Motor neuron (in vitro differentiated cells): ENCODE results near the gene PPP4R4. TPM values are rescaled to one million over a fixed set of nuclear protein-coding genes. Genes with fewer than 3 reads are reported as not detected.

Experiments used
- ATAC-seq, 8 experiments: fragments of 200-7000 bp; cut with Tn5 transposase; replicated peaks in 6 of 8; 2 replicates each; pipeline ENCODE4 v1.8.0; 2021; ENCODE audit warnings: mild to moderate bottlenecking in 8 of 8, moderate library complexity in 8 of 8
- H3K27ac ChIP-seq, 2 donors: fragments of 250-450 bp; sonication (Bioruptor Pico); 2 replicates each; pipeline ENCODE4 v1.9.0; 2021; ENCODE audit warnings: antibody characterized with exemption in 2 of 2, mild to moderate bottlenecking in 2 of 2, moderate library complexity in 1 of 2
- H3K4me1 ChIP-seq, 2 donors: fragments of 250-450 bp; sonication (Bioruptor Pico); replicated peaks in 1 of 2; 2 replicates each; pipeline ENCODE4 v1.6.1; 2021; ENCODE audit warnings: antibody characterized with exemption in 2 of 2, mild to moderate bottlenecking in 2 of 2, moderate library complexity in 1 of 2
- H3K4me3 ChIP-seq, 5 donors: fragments of 250-450 bp; sonication (Bioruptor Pico); 2 replicates each; pipeline ENCODE4 v1.9.0; 2021; ENCODE audit warnings: antibody characterized with exemption in 5 of 5, mild to moderate bottlenecking in 5 of 5, moderate library complexity in 4 of 5
- WGBS, 10 experiments: fragments of 450-650 bp; shearing (Covaris generic); methylation state at CpG; one replicate each; pipeline ENCODE4 v1.0.0; 2022; 5-methylcytosine and 5-hydroxymethylcytosine counted together
- in situ Hi-C, 9 experiments: fragments of 400-800 bp; cut with MboI; loops; one replicate each; pipeline ENCODE4 v1.15.0; 2021; ENCODE audit warnings: low sequenced_read_pairs in 9 of 9, low pct_unique_long_range_greater_than_20kb in 2 of 9; ENCODE audit not compliant: unreplicated experiment in 9 of 9
- total RNA-seq, 8 experiments: library from RNA; unstranded; fragments of 300-600 nt; gene quantifications; 2 replicates each; pipeline versions ENCODE4 v1.2.3 to v1.2.4, GENCODE V29; 2022

The PPP4R4 gene
- 10 to 100 TPM in 2 of 8 experiments, 1 to 10 TPM in 6; 2.1 to 13.8 (median 7.7) TPM for total RNA-seq

DNA sequence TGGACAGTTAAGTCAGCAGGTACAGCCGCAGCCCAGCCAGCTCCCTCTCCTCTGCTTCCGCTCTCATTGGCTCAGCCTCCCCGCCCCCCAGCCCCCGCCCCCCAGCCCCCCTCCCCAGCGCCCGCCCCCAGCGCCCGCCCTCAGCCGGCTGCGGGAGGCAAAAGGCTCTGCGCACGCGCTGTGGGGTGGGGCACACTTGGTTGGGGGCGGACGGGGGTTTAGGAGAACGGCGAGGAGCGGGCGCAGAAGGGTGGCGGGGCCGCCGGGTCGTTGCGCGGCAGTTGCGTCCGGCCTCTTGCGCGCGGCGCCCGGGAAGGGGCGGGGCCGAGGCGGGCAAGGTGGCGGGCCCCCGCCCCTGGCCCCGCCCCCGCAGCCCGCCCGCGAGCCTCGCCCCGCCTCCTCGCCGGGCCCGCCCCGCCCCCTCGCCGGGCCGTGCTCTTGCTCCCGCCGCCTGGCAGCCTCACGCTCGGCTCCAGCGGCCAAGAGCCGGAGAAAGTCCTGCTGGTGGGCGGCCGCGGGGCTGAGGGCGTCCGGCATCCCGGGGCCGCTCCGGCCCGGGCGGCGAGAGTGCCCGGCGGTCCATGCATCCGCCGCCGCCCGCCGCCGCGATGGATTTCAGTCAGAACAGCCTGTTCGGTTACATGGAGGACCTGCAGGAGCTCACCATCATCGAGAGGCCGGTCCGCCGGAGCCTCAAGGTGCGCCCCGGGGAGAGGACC lies at the start of gene PPP4R4:
Gene PPP4R4 (plus strand): TSS at position 438 of the 719 bp plus-strand sequence. CDS start 144 bp downstream, at position 582.
- H3K27ac ChIP-seq, result peak within 1 kb of the TSS; percentile 40 to 42
- peaks cover 7 to 30% of the 10 kb centered on the region in 2 donors for H3K4me1 ChIP-seq
- in situ Hi-C loops, result no loop called here
- peak; percentile 77 to 92 (median 86) for ATAC-seq
- 0% methylated on average over 9 of the region's 84 CpGs; no CpG with 5 or more reads in 9 of the 10 experiments for WGBS, 10 experiments
- peak within 1 kb of the TSS; percentile 73 to 100 (median 79) for H3K4me3 ChIP-seq

GRCh38 chr14:94124582-94125377 lies 49.3 kb upstream of the PPP4R4 start:
- ATAC-seq, result no peak
- in situ Hi-C loops, result loop anchor here in 1 of 9 experiments (25.0 kb wide), 1 partner anchor 187 kb away; the partner anchor contains the start of gene FAM181A
- Histone ChIP-seq H3K4me3 (no peak overlapping the region), H3K27ac (no peak overlapping the region), H3K4me1 (peaks cover 5 to 9% of the 10 kb centered on the region in 2 donors)
- 57 to 100% (median 82%) methylated on average over 1 to 6 of the region's 9 CpGs; no CpG with 5 or more reads in 1 of the 10 experiments for WGBS, 10 experiments

GRCh38 chr14:94125659-94126418 lies 48.3 kb upstream of the PPP4R4 start:
- Histone ChIP-seq H3K4me3 (no peak overlapping the region), H3K27ac (no peak overlapping the region), H3K4me1 (peaks cover 11 to 12% of the 10 kb centered on the region in 2 donors)
- in situ Hi-C loops, result loop anchor here in 1 of 9 experiments (25.0 kb wide), 1 partner anchor 189 kb away; the partner anchor contains the start of gene FAM181A
- ATAC-seq, result no peak
- WGBS, 10 experiments, result 66 to 100% (median 90%) methylated on average over 1 to 3 of the region's 6 CpGs; no CpG with 5 or more reads in 2 of the 10 experiments

DNA sequence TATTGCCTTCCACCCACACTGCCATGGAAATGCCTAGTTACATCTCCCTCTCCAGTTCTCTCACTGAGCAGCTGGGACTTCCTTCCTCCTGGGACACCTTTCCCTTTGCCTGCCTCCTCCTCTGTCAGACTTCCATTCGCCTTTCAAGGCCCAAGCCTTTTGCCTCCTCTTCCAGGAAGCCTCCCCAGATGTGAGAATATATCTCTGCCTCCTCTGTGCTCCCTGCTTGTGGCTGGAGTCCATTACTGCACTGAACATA lies 47.8 kb upstream of the PPP4R4 start:
- Histone ChIP-seq H3K27ac (no peak overlapping the region), H3K4me3 (no peak overlapping the region), H3K4me1 (peaks cover 11 to 12% of the 10 kb centered on the region in 2 donors)
- WGBS, 10 experiments, result 40 to 100% (median 87%) methylated on average over 1 of the region's 1 CpG; no CpG with 5 or more reads in 2 of the 10 experiments
- ATAC-seq, result no peak
- in situ Hi-C loops, result loop anchor here in 1 of 9 experiments (25.0 kb wide), 1 partner anchor 189 kb away; the partner anchor contains the start of gene FAM181A

GRCh38 chr14:94126800-94127199 lies 47.3 kb upstream of the PPP4R4 start:
- no peak for ATAC-seq
- Histone ChIP-seq H3K4me3 (no peak overlapping the region), H3K4me1 (peaks cover 11 to 12% of the 10 kb centered on the region in 2 donors), H3K27ac (no peak overlapping the region)
- in situ Hi-C loops, result loop anchor here in 1 of 9 experiments (25.0 kb wide), 1 partner anchor 189 kb away; the partner anchor contains the start of gene FAM181A
- 63 to 92% (median 74%) methylated on average over 2 to 4 of the region's 5 CpGs; no CpG with 5 or more reads in 4 of the 10 experiments for WGBS, 10 experiments

GRCh38 chr14:94127330-94127729 lies 46.8 kb upstream of the PPP4R4 start:
- Histone ChIP-seq H3K4me3 (no peak overlapping the region), H3K27ac (no peak overlapping the region), H3K4me1 (peaks cover 11 to 12% of the 10 kb centered on the region in 2 donors)
- 70 to 100% (median 96%) methylated on average over 1 to 5 of the region's 6 CpGs; no CpG with 5 or more reads in 4 of the 10 experiments for WGBS, 10 experiments
- ATAC-seq, result no peak
- in situ Hi-C loops, result loop anchor here in 1 of 9 experiments (25.0 kb wide), 1 partner anchor 190 kb away; the partner anchor contains the start of gene FAM181A

GRCh38 chr14:94128216-94128839 lies 45.8 kb upstream of the PPP4R4 start:
- H3K4me1 ChIP-seq, result peaks cover 11 to 12% of the 10 kb centered on the region in 2 donors
- H3K27ac ChIP-seq, result peak overlapping the region in 1 of 2 donors; percentile 81
- no peak for ATAC-seq
- 40 to 100% (median 77%) methylated on average over 1 to 3 of the region's 14 CpGs; no CpG with 5 or more reads in 6 of the 10 experiments for WGBS, 10 experiments
- in situ Hi-C loops, result loop anchor here in 1 of 9 experiments (25.0 kb wide), 1 partner anchor 191 kb away; the partner anchor contains the start of gene FAM181A
- peak overlapping the region in 3 of 5 donors; percentile 40 to 44 (median 40) for H3K4me3 ChIP-seq

DNA sequence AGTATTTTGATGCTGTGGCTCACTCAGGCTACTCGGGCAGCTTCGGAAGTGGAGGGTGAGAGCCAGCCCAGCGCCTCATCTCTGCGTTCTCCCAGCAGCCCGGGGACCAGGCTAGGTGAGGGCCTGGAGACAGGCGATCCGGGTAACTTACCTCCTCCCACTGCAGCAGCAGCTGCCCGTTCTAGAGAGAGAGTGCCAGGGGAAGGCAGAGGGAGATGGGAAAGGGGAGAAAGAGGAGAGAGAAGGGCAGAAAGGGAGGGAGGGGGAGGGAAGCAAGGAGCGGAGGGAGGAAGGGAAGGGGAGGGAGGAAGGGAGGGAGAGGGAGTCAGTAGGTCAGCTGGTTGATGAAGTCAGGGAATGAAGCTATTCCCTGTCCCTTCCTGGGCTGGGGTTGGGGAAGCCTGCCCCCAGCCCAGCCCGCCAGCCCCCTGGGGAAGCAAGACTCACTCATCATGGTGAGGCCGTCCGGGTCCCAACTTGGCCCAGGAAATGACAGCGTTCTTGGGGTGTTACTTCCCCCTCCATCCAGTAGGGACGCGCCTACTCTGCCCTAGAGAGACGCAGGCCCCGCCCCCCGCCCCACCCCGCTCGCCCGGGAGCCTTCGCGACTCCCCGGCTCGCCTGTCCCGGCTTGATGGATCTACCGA lies 44.9 kb upstream of the PPP4R4 start, which contains the start of gene IFI27L2:
Gene IFI27L2 (minus strand): TSS at position 494 of the 647 bp plus-strand sequence. CDS start 40 bp downstream, at position 454.
- ATAC-seq, result peak; percentile 85 to 95 (median 92)
- H3K27ac ChIP-seq, result peak within 1 kb of the TSS; percentile 73 to 81
- in situ Hi-C loops, result loop anchor here in 1 of 9 experiments (25.0 kb wide), 1 partner anchor 192 kb away; the partner anchor contains the start of gene FAM181A

GRCh38 chr14:94129758-94130414 lies 44.2 kb upstream of the PPP4R4 start:
- H3K27ac ChIP-seq, result no peak overlapping the region
- WGBS, 10 experiments, result 0 to 7% (median 0%) methylated on average over 1 to 8 of the region's 12 CpGs; no CpG with 5 or more reads in 1 of the 10 experiments
- peak in 7 of 8 experiments; percentile 13 to 58 (median 27) for ATAC-seq
- peak overlapping the region; percentile 40 to 48 (median 40) for H3K4me3 ChIP-seq
- peaks cover 11 to 12% of the 10 kb centered on the region in 2 donors for H3K4me1 ChIP-seq
- in situ Hi-C loops, result loop anchor here in 1 of 9 experiments (25.0 kb wide), 1 partner anchor 193 kb away; the partner anchor contains the start of gene FAM181A

More for the DNA sequence above, 44.9 kb upstream of the PPP4R4 start, which contains the start of gene IFI27L2:
- WGBS, 10 experiments, result 0% methylated on average over 2 to 5 of the region's 27 CpGs; no CpG with 5 or more reads in 8 of the 10 experiments
- H3K4me1 ChIP-seq, result peaks cover 11 to 12% of the 10 kb centered on the region in 2 donors
- peak within 1 kb of the TSS; percentile 40 to 48 (median 40) for H3K4me3 ChIP-seq

DNA sequence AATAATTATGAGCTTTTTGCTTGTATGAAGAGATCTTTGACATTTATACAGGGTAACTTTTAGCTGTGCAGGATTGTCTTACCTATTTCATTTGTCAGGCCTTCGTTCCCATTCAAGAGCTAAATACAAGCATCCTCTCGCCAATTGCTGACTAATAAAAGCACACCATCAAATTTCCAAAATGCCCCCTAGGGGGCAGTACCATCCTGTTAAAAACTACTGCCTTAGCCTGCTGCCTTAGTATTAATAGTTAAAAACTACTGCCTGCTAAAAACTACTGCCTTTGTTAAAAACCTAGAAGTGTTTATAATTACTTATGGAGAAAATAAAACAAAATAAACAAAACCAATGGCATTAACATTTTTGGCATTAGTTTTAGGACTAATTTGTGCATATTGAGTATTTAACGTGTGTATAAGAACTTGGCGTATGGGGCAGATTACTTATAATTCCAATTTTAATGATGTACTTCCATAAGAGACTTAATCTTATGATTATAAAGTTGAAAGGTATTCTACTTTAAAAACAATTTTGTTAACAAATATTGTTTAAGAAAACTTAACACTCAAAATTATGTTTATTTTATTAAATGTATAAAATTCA lies 41.7 kb upstream of the PPP4R4 start:
- Histone ChIP-seq H3K4me3 (no peak overlapping the region), H3K4me1 (peaks cover 11 to 12% of the 10 kb centered on the region in 2 donors), H3K27ac (no peak overlapping the region)
- peak in 3 of 8 experiments; percentile 3 to 10 (median 4) for ATAC-seq
- in situ Hi-C loops, result loop anchor here in 1 of 9 experiments (25.0 kb wide), 1 partner anchor 195 kb away; the partner anchor contains the start of gene FAM181A
- 29 to 100% (median 48%) methylated on average over 2 to 4 of the region's 4 CpGs for WGBS, 10 experiments
